GM18498 (cell line): ENCODE data around the gene WDR43.
A peak's percentile ranks its signal among the peaks of the same experiment; 100 is the strongest.

ENCODE experiments used
- ATAC-seq: cut with Tn5 transposase; IDR thresholded peaks from one replicate; pipeline ENCODE4 v1.9.1; 2021; ENCODE audit warnings: mild to moderate bottlenecking, moderate library complexity; ENCODE audit not compliant: unreplicated experiment

WDR43 gene

GRCh38 chr2:28909655-28910353, 15.3 kb downstream of the WDR43 start:
- no peak for ATAC-seq

GRCh38 chr2:28915939-28916338, 21.5 kb downstream of the WDR43 start:
- no peak for ATAC-seq

GRCh38 chr2:28926847-28927246, 32.4 kb downstream of the WDR43 start:
- ATAC-seq = no peak

GRCh38 chr2:28927469-28927868, 33.0 kb downstream of the WDR43 start:
- no peak for ATAC-seq

GRCh38 chr2:28927878-28928277, 33.4 kb downstream of the WDR43 start:
- no peak for ATAC-seq

GRCh38 chr2:28929581-28929980, 35.1 kb downstream of the WDR43 start:
- ATAC-seq = no peak

GRCh38 chr2:28930205-28930604, 35.7 kb downstream of the WDR43 start:
- no peak for ATAC-seq

GRCh38 chr2:28934769-28935168, 40.3 kb downstream of the WDR43 start:
- no peak for ATAC-seq

GRCh38 chr2:28941008-28941407, 46.5 kb downstream of the WDR43 start:
- ATAC-seq = no peak

- ATAC-seq = no peak
Measured at GRCh38 chr2:28944535-28945248, 50.2 kb downstream of the WDR43 start.

- ATAC-seq = no peak
Measured at GRCh38 chr2:28948160-28948559, 53.7 kb downstream of the WDR43 start.

- no peak for ATAC-seq
Measured at GRCh38 chr2:28949190-28949589, 54.7 kb downstream of the WDR43 start.

GRCh38 chr2:28949617-28950305, 55.3 kb downstream of the WDR43 start:
- ATAC-seq = no peak

GRCh38 chr2:28950941-28951630, 56.6 kb downstream of the WDR43 start:
- no peak for ATAC-seq

GRCh38 chr2:28951910-28952835, 57.7 kb downstream of the WDR43 start:
- ATAC-seq = no peak

GRCh38 chr2:28952836-28953211, 58.4 kb downstream of the WDR43 start:
- ATAC-seq = no peak

- no peak for ATAC-seq
Measured at GRCh38 chr2:28955467-28955866, 61.0 kb downstream of the WDR43 start.

- ATAC-seq = no peak
Measured at GRCh38 chr2:28956415-28956826, 62.0 kb downstream of the WDR43 start.

GRCh38 chr2:28956890-28957289, 62.4 kb downstream of the WDR43 start:
- no peak for ATAC-seq

GRCh38 chr2:28958689-28959088, 64.2 kb downstream of the WDR43 start:
- ATAC-seq = peak; percentile 59
